Retinal pigment epithelial cell (primary cell): ENCODE data around the gene RBM19.

Experiments used
- DNase-seq: peaks from one replicate; pipeline ENCODE4 v3.0.0-alpha.2; 2010; ENCODE audit warnings: low read depth
- H3K4me3 ChIP-seq: 2 replicates; pipeline ENCODE4 v1.5.1; 2011; ENCODE audit warnings: mild to moderate bottlenecking, low read length, control low read depth, moderate library complexity
- TF ChIP-seq, protein P1 (sequence below): conservative IDR thresholded peaks from 2 replicates; pipeline ENCODE4 v1.5.1; 2011; ENCODE audit warnings: low read depth, low read length, control low read depth, inconsistent platforms

RBM19 gene

DNA sequence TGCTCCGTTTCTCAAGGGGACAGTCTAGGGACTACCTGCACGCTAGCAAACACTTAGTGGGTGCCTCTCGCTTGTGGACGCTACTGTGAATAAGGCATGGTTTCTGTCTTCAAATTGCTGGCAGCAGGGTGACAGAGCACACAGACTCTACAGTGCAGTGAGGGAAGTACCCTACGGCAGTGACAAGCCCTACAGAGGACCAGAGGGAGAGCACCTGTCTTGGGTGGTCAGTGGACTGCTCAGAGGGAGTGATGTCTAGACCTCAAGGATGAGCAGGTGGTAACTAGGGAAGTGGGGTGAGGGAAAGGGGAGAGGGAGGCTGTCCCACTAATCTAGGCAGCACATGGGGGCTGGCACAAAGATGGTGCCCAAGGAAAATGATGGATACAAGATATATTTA lies 160.5 kb downstream of the RBM19 start:
- H3K4me3 ChIP-seq: no peak overlapping the region
- no peak for DNase-seq
- TF ChIP-seq, protein P1, sequence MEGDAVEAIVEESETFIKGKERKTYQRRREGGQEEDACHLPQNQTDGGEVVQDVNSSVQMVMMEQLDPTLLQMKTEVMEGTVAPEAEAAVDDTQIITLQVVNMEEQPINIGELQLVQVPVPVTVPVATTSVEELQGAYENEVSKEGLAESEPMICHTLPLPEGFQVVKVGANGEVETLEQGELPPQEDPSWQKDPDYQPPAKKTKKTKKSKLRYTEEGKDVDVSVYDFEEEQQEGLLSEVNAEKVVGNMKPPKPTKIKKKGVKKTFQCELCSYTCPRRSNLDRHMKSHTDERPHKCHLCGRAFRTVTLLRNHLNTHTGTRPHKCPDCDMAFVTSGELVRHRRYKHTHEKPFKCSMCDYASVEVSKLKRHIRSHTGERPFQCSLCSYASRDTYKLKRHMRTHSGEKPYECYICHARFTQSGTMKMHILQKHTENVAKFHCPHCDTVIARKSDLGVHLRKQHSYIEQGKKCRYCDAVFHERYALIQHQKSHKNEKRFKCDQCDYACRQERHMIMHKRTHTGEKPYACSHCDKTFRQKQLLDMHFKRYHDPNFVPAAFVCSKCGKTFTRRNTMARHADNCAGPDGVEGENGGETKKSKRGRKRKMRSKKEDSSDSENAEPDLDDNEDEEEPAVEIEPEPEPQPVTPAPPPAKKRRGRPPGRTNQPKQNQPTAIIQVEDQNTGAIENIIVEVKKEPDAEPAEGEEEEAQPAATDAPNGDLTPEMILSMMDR: no peak

DNA sequence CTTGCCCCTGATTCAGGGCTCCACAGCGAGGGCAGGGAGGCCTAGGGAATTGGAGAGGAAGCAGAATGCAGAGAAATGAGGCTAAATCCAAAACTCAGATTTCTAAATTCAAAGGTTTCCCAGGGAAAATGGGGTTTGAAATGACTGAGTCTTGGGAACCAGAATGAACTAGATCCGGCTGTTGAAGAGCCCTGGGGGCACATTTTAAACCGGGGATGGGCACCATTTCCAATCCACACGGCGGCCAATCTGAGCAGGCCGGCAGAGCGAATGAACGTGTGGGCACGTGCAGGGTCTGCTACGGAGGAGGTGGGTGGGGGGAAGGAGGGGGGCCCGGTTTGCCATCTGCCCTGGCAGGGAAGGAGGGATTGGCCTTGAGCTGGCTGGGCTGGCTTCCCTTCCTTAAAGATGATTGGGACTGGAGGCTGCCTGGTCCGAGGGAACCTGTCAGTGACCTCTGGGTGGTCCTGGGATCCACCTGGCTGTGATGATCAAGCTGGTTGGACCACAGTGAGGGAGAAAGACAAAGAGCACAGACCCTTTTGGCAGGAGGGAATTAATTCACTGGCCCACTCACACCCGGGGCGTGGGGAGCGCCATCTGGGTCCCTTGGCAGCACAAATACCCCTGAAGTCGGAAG lies 161.0 kb downstream of the RBM19 start:
- H3K4me3 ChIP-seq: no peak overlapping the region
- TF ChIP-seq, protein P1: no peak
- DNase-seq: no peak

DNA sequence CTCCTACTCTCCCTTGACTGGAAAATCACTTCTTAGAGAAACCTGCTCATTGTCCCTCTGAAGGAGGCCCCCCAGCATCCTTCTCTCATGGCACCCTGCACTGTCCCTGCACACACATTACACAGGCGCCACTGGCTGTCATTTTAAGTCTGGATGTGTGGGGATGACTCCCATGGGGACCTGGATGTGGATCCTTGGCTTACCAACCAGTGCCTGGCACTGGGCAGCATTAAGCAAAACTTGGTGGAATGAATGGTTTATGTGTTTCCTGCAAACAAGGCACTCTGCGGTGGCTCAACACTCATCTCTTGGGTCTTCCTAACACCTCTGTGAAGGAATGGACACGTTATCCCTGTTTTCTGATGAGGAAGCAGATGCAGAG lies 162.4 kb downstream of the RBM19 start:
- DNase-seq: no peak
- H3K4me3 ChIP-seq: no peak overlapping the region
- TF ChIP-seq, protein P1: no peak

DNA sequence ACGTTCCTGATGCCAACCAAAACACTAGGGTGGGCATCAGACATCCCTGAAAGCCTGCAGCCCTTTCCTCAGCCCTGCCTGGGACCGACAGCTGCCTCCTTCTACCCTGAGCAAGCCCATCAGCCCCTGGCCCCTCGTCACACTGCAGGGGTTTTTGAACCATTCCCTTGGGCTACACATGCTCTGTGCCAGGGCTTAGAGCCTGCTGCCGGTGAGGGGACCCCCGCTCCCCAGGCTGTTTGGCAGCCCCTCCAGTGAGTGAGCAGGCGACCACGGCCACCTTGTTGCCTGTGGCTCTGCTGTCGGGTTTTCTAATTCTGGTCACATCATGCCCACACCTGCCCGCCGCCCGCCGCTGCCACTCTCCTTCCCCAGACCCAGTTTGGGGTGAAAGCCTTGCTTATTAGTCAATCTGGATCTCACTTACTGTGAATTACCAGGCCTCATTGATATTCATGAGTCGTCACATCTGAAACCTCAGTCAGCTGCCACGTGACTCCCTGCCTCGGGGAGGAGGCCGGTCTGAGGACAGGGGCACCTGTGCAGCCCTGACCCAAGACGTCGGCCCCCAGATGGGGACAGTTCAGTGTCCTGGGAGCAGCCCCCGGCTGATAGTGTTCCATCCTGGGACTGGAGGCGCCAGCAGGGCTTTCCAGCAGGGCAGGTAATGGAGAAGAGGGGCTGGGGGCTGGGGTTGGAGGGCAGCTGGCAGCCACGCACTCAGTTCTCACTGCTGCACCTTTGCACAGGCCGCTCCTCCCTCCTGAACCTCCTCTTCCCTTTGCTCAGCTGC lies 163.0 kb downstream of the RBM19 start:
- no peak overlapping the region for H3K4me3 ChIP-seq
- no peak for DNase-seq
- TF ChIP-seq, protein P1: no peak

DNA sequence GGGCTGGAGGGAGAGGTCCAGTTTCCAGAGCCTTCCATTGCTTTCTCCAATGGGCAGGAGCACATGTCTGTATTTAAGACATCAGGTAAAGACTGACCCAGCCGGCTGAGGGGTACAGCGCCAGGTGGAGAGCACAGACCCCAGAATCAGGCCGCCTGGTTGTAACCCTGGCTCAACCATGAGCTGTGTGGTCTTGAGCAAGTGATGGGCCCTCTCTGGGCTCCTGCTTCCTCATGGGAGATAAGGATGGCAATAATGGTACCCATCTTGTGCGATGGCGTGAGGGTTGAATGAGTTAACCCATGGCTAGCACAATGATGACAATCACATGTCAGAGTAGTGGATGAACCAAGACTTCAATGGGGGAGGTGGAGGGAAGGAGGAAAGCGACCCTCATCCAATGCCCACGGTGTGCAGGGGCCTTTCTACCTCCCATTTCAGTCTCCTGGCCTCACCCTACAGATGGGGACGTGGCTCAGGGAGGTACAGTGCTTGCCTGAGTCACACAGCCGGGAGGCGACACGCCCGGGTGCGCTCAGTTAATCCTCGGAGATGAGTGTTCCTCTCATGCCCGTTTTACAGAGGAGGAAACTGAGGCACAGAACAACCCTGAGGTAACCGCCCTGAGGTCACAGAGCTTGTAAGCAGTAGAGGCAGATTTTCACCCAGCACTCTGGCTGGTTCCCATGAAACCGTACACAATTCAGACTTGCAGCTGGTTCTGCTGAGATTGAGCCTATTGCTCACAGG lies 163.9 kb downstream of the RBM19 start:
- no peak for DNase-seq
- TF ChIP-seq, protein P1: no peak
- no peak overlapping the region for H3K4me3 ChIP-seq

DNA sequence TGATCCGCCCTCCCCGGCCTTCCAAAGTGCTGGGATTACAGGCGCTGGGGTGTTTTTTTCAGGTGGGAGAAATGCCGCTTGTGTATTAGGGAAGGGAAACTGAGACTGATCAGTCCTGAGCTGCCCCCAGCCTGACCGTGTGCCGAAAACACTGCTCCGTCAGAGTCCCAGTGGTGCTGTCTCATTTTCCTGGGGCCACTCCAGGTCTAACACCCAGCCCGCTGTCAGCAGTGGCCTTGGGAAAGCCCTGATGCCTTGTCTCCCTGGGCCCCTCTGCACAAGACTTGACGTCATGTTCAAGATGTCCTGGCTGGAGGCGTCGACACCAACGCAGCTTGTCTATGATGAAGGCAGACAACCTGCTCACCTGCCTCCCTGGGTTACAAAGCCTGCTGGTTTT lies 165.9 kb downstream of the RBM19 start:
- no peak for DNase-seq
- TF ChIP-seq, protein P1: no peak
- H3K4me3 ChIP-seq: no peak overlapping the region
